Skeletal muscle satellite cell (primary cell): Measurements from ENCODE around the gene COL5A2.

ENCODE experiments used
- H3K27me3 ChIP-seq: 2 replicates; pipeline ENCODE4 v1.7.0; 2013; ENCODE audit warnings: low read length; ENCODE audit not compliant: control insufficient read depth, insufficient read depth
- H3K36me3 ChIP-seq: 2 replicates; pipeline ENCODE4 v1.7.0; 2013; ENCODE audit warnings: mild to moderate bottlenecking, control low read depth, low read length; ENCODE audit not compliant: insufficient read depth
- H3K4me1 ChIP-seq: 2 replicates; pipeline ENCODE4 v1.7.0; 2013; ENCODE audit warnings: low read length; ENCODE audit not compliant: control insufficient read depth, insufficient read depth
- H3K4me2 ChIP-seq: 2 replicates; pipeline ENCODE4 v1.7.0; 2013; ENCODE audit warnings: mild to moderate bottlenecking, low read length
- H3K4me3 ChIP-seq: 2 replicates; pipeline ENCODE4 v1.7.0; 2013; ENCODE audit warnings: low read length
- H3K9ac ChIP-seq: 2 replicates; pipeline ENCODE4 v1.7.0; 2013; ENCODE audit warnings: mild to moderate bottlenecking, low read depth, low read length, moderate library complexity
- H3K9me3 ChIP-seq: replicated peaks from 2 replicates; pipeline ENCODE4 v1.7.0; 2013; ENCODE audit warnings: mild to moderate bottlenecking, control low read depth, low read length

COL5A2 gene

DNA sequence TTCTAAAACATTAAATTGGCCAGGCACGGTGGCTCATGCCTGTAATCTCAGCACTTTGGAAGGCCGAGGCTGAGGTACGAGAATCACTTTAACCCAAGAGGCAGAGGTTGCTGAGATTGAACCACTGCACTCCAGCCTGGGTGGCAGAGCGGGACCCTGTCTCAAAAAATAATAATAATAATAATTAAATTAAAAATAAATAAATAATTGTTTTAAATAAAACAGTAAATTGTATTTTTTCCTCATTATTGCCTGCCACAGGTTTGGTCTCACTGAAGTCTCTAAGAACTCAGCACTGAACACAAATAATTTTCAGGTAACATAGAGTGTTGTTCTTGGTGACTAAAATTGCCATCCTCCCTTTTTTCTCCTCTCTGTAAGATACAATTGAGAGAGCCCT is 19.8 kb downstream of the COL5A2 start:
- H3K4me2 ChIP-seq, result peak overlapping the region; percentile 9
- no peak overlapping the region for H3K4me3 ChIP-seq
- peaks cover 51% of the 10 kb centered on the region for H3K4me1 ChIP-seq
- no peaks in the 10 kb centered on the region for H3K9me3 ChIP-seq
- no peak overlapping the region for H3K9ac ChIP-seq
- H3K36me3 ChIP-seq, result peaks cover 6% of the 10 kb centered on the region
- no peaks in the 10 kb centered on the region for H3K27me3 ChIP-seq

GRCh38 chr2:189159273-189159672 is 20.3 kb downstream of the COL5A2 start:
- Histone ChIP-seq H3K4me2 (peak overlapping the region; percentile 9), H3K36me3 (peaks cover 6% of the 10 kb centered on the region), H3K27me3 (no peaks in the 10 kb centered on the region), H3K4me1 (peaks cover 48% of the 10 kb centered on the region), H3K9ac (no peak overlapping the region), H3K4me3 (no peak overlapping the region), H3K9me3 (no peaks in the 10 kb centered on the region)

GRCh38 chr2:189157939-189158338 is 21.6 kb downstream of the COL5A2 start:
- Histone ChIP-seq H3K9ac (no peak overlapping the region), H3K36me3 (peaks cover 6% of the 10 kb centered on the region), H3K9me3 (no peaks in the 10 kb centered on the region), H3K4me2 (peak overlapping the region; percentile 53), H3K4me3 (no peak overlapping the region), H3K4me1 (peaks cover 48% of the 10 kb centered on the region), H3K27me3 (no peaks in the 10 kb centered on the region)

DNA sequence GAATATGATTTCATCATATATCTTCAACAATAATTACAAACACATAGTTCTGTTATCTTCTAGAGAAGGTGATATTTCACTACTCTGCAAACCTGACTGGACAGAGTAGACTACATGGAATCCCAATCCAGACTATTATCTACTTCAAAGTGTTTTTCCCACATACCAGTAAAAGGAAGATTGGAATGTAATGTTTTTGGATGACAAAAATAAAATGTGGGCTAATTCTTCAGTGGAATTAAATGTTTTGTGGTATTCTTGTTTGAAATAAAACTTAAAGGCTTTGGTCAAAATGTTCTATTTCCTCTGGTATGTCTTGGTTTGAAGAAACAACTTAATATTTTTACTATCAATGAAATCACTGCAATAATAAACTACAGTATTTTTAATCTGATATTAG is 22.1 kb downstream of the COL5A2 start:
- H3K4me1 ChIP-seq, result peaks cover 49% of the 10 kb centered on the region
- no peak overlapping the region for H3K9ac ChIP-seq
- no peak overlapping the region for H3K4me3 ChIP-seq
- peaks cover 6% of the 10 kb centered on the region for H3K36me3 ChIP-seq
- no peaks in the 10 kb centered on the region for H3K27me3 ChIP-seq
- no peaks in the 10 kb centered on the region for H3K9me3 ChIP-seq
- H3K4me2 ChIP-seq, result peak overlapping the region; percentile 53

DNA sequence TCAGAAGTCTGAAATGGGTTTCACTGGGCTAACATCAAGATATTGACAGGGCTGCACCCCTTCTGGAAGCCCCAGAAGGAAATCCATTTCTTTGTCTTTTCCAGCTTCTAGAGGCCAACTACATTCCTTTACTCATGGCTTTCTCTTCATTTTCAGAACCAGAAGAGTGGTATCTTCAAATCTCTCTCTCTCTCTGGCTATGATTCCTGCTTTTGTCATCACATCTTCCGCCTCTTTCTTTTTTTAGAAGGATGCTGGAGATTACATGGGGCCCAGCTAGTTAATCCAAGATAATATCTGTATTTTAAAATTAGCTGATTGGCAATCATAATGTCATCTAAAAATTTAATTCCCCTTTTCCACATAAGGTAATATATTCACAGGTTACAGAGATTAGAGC is 23.8 kb downstream of the COL5A2 start:
- Histone ChIP-seq H3K9me3 (no peaks in the 10 kb centered on the region), H3K4me2 (no peak overlapping the region), H3K36me3 (peaks cover 7% of the 10 kb centered on the region), H3K9ac (no peak overlapping the region), H3K4me3 (no peak overlapping the region), H3K4me1 (peaks cover 54% of the 10 kb centered on the region), H3K27me3 (no peaks in the 10 kb centered on the region)

GRCh38 chr2:189153619-189154018 is 25.9 kb downstream of the COL5A2 start:
- Histone ChIP-seq H3K27me3 (no peaks in the 10 kb centered on the region), H3K4me1 (peaks cover 59% of the 10 kb centered on the region), H3K9me3 (no peaks in the 10 kb centered on the region), H3K9ac (no peak overlapping the region), H3K4me2 (no peak overlapping the region), H3K4me3 (no peak overlapping the region), H3K36me3 (peaks cover 7% of the 10 kb centered on the region)

- peaks cover 7% of the 10 kb centered on the region for H3K36me3 ChIP-seq
- H3K4me3 ChIP-seq, result no peak overlapping the region
- peaks cover 48% of the 10 kb centered on the region for H3K4me1 ChIP-seq
- no peaks in the 10 kb centered on the region for H3K9me3 ChIP-seq
- no peak overlapping the region for H3K9ac ChIP-seq
- no peaks in the 10 kb centered on the region for H3K27me3 ChIP-seq
- H3K4me2 ChIP-seq, result no peak overlapping the region
Measured at GRCh38 chr2:189152483-189152882, 27.1 kb downstream of the COL5A2 start.

GRCh38 chr2:189151906-189152305 is 27.7 kb downstream of the COL5A2 start:
- Histone ChIP-seq H3K27me3 (no peaks in the 10 kb centered on the region), H3K9ac (no peak overlapping the region), H3K4me1 (peaks cover 47% of the 10 kb centered on the region), H3K4me2 (no peak overlapping the region), H3K36me3 (peaks cover 7% of the 10 kb centered on the region), H3K4me3 (no peak overlapping the region), H3K9me3 (no peaks in the 10 kb centered on the region)

GRCh38 chr2:189150033-189150432 is 29.5 kb downstream of the COL5A2 start:
- H3K9me3 ChIP-seq, result no peaks in the 10 kb centered on the region
- peaks cover 54% of the 10 kb centered on the region for H3K4me1 ChIP-seq
- H3K9ac ChIP-seq, result no peak overlapping the region
- H3K36me3 ChIP-seq, result peaks cover 7% of the 10 kb centered on the region
- peak overlapping the region; percentile 5 for H3K4me2 ChIP-seq
- H3K4me3 ChIP-seq, result no peak overlapping the region
- no peaks in the 10 kb centered on the region for H3K27me3 ChIP-seq

GRCh38 chr2:189147989-189148388 is 31.6 kb downstream of the COL5A2 start:
- H3K4me1 ChIP-seq, result peaks cover 40% of the 10 kb centered on the region

GRCh38 chr2:189147361-189147760 is 32.2 kb downstream of the COL5A2 start:
- Histone ChIP-seq H3K4me1 (peaks cover 33% of the 10 kb centered on the region), H3K4me2 (no peak overlapping the region), H3K36me3 (peaks cover 5% of the 10 kb centered on the region), H3K9ac (no peak overlapping the region), H3K9me3 (no peaks in the 10 kb centered on the region), H3K4me3 (no peak overlapping the region), H3K27me3 (no peaks in the 10 kb centered on the region)

More at GRCh38 chr2:189147989-189148388, 31.6 kb downstream of the COL5A2 start:
- no peaks in the 10 kb centered on the region for H3K9me3 ChIP-seq
- H3K27me3 ChIP-seq, result no peaks in the 10 kb centered on the region
- no peak overlapping the region for H3K9ac ChIP-seq
- no peak overlapping the region for H3K4me2 ChIP-seq
- H3K36me3 ChIP-seq, result peaks cover 7% of the 10 kb centered on the region
- H3K4me3 ChIP-seq, result no peak overlapping the region

- H3K4me3 ChIP-seq, result no peak overlapping the region
- peaks cover 33% of the 10 kb centered on the region for H3K4me1 ChIP-seq
- no peaks in the 10 kb centered on the region for H3K9me3 ChIP-seq
- H3K27me3 ChIP-seq, result no peaks in the 10 kb centered on the region
- H3K9ac ChIP-seq, result no peak overlapping the region
- H3K4me2 ChIP-seq, result no peak overlapping the region
- no peaks in the 10 kb centered on the region for H3K36me3 ChIP-seq
Measured at GRCh38 chr2:189146553-189146952, 33.0 kb downstream of the COL5A2 start.
